ENCODE measurements around the gene PTPN3.

- no peak for TF ChIP-seq CTCF (IDR thresholded peaks at IDR 0.05)
- TF ChIP-seq POLR2A (IDR thresholded peaks at IDR 0.05) = no peak
These were observed 116.9 kb downstream of the PTPN3 start for GRCh38 chr9:109381011-109381729.
